Activated T-helper 1 cell treated with Interleukin-2 at 50 U/mL for 16 hours (primary cell): Measurements from ENCODE around the gene DCC.

Experiments
- DNase-seq: peaks from one replicate; pipeline ENCODE4 v3.0.0-alpha.2; 2020; ENCODE audit warnings: low read depth

Gene DCC

GRCh38 chr18:52694804-52695203 is 354.8 kb downstream of the DCC start:
- DNase-seq: no peak

GRCh38 chr18:52700116-52700515 is 360.1 kb downstream of the DCC start:
- no peak for DNase-seq

DNA sequence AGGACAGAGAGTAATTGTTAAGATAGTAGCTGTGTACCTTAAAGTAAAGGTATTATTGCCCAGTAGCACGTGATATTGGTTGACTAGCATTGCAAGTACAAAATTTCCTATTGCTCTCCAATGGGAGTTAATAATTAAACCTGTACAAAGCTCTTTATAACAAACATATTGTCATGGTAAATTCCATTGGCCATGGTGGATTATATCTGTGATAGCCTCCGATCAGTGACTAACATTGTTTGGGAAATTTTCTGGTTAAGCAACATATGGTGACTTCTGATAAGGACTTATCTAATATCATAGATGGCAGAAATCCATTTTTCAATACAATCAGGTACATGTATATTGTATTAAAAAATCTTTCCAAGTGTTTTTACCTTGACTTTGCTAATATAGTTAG is 360.8 kb downstream of the DCC start:
- no peak for DNase-seq

- DNase-seq: no peak
These were observed 361.4 kb downstream of the DCC start for GRCh38 chr18:52701219-52701935.

GRCh38 chr18:52715421-52715820 is 375.4 kb downstream of the DCC start:
- DNase-seq: no peak

DNA sequence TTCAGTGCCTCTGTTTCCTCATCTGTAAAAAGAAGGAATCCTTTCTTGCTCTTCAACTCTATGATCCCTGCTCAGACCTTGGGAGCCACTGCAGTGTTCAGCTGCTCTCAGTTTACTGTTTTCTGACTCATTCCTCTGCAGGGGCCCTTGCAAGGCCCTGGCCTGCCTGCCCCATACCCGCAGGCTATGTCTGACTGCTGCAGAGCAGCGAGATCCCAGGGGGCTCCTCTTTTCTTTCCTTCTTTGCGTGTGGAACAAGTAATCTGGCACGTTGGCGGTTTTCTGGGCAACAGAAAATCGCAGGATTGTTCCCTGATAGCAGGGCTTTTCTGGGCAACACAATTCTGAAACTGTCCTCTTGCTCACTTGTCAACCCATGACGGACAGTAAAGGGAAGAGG is 376.0 kb downstream of the DCC start:
- no peak for DNase-seq

GRCh38 chr18:52716973-52717372 is 377.0 kb downstream of the DCC start:
- DNase-seq: no peak

- no peak for DNase-seq
These were observed 382.9 kb downstream of the DCC start for GRCh38 chr18:52722904-52723303.

DNA sequence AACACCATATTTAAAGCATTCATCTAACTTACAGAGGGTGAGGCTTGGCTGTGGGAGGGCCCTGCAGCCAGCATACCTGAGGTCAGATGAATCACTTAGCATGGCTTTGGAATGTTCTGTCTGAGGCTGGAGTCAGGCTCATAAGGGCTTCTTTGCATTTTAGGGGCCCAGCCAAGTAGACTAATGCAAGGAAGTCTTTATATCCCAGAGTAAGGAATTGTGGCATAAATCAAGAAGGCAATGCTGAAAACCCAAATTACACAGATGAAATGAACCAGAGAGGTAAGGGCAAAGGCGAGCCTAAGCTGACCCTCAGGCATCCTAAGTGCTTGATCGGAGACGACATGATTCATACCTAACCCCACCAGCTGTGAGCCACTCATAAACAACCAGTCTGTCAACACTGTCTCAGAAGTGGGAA is 383.6 kb downstream of the DCC start:
- no peak for DNase-seq

GRCh38 chr18:52730972-52731619 is 391.1 kb downstream of the DCC start:
- DNase-seq: no peak

DNA sequence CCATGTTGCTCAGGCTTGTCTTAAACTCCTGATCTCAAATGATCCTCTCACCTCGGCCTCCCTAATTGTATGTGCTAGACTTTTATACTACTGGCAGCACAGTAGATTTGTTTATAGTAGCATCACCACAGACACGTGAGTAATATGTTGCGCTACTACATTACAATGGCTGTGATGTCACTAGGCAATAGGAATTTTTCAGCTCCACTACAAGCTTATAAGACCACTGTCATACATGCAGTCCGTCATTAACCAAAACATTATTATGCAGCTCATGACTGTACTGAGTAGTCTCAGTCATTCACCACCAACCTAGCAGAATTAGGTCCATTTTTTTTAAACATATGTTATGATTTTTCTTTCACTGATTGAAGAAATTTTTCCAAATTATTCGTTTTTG is 398.9 kb downstream of the DCC start:
- DNase-seq: no peak

- no peak for DNase-seq
These were observed 407.0 kb downstream of the DCC start for GRCh38 chr18:52746986-52747385.

DNA sequence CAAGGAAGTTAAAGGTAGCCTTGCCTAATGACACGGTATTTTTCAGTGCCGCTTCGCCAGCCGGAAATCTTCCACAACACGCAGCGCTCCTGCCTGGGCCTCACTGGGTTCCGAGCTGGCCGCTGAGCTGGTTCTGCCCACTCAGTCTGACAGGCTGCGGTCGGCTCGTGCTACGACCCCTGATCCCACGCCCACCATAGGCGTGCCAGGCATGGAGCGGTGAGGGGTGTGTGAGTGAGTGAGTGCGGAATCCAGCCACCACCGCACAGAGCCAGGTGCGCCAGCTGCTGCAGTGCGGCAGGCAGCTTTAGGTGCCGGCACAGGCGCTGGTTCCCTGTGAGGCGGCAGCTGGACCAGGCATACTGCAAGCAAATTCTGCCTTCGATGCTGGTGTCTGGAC is 407.9 kb downstream of the DCC start:
- no peak for DNase-seq

GRCh38 chr18:52748343-52748742 is 408.3 kb downstream of the DCC start:
- DNase-seq: no peak

DNA sequence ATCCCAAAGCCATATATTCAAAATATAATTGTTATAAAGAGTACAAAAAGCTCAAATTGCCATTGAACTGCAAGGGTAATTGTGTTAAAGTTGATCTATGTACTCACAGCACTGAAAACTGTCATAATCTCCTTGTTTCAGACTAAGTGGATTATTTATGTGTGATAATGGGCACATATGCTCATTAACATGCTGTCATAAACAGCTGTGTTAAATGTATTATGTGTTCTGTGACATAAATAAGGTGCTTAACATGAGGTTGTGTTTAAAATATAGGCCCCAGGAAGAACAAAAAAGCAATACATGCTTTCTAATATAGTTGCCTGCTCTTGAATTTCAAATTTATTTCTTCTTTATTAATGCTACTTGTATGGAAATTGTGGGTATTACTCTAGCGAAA is 409.5 kb downstream of the DCC start:
- DNase-seq: no peak

- no peak for DNase-seq
These were observed 411.0 kb downstream of the DCC start for GRCh38 chr18:52750995-52751394.

DNA sequence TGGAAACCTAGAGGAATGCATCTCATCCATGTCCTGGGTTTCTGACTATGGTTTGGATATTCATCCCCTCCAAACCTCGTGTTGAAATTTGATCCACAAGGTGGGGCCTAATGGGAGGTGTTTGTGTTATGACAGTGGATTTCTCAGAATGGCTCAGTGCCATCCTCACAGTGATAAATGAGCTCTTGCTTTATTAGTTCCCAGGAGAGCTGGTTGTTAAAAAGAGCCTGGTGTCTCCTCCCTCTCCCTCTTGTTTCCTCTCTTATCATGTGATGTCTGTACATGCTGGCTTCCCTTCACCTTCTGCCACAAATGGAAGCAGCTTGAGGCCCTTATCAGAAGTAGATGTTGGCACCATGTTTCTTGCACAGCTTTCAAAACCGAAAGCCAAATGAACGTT is 424.3 kb downstream of the DCC start:
- DNase-seq: no peak

GRCh38 chr18:52766002-52766545 is 426.1 kb downstream of the DCC start:
- DNase-seq: no peak

GRCh38 chr18:52781113-52781512 is 441.1 kb downstream of the DCC start:
- DNase-seq: no peak

- DNase-seq: no peak
These were observed 451.3 kb downstream of the DCC start for GRCh38 chr18:52791321-52791720.

- no peak for DNase-seq
These were observed 472.8 kb downstream of the DCC start for GRCh38 chr18:52812834-52813233.

DNA sequence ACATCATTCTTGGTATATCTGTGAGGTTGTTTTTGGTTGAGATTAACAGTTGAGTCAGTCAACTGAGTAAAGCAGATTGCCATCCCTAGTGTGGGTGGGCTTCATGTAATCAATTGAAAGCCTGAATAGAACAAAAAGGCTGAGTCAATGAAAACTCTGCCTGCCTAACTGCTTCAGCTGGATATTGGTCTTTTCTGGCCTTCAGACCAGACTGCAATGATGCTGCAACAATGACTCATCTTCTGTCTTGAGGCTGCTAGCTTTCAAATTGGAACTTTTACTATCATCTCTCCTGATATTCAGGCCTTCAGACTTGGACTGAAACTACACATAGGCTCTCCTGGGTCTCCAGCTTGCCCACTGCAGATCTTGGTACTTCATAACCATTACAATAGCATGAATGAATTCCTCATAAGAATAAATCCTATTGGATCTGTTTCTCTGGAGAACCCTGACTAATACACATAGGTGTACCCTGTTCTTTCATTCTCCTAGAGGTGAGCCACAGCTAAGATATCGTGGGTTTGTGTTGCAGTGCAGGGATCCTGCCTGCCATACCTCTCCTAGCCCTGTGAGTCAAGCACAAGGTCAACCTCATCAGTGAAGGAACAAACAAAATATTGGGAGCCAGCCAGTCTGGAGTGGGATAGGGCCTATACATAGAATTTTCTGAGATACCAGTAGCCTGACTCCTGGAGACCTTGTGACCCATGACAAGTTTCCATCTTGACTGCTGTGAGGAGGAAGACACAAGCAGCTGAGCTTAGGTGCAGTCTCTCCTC is 473.8 kb downstream of the DCC start:
- DNase-seq: no peak

- DNase-seq: no peak
These were observed 475.7 kb downstream of the DCC start for GRCh38 chr18:52815651-52816050.
